Activated T-helper 2 cell treated with anti-CD3 and anti-CD28 coated beads, Interferon-gamma antibody, Interleukin-2, Interleukin-4, amounts not matched to agents 10 μg/mL and 5 μg/mL and 100 μg/mL, durations not matched to agents 14 hours and 24 hours and 36 hours (primary cell): ENCODE measurements around the gene PPP5C. TPM values are rescaled to one million over a fixed set of nuclear protein-coding genes. Genes with fewer than 3 reads are reported as not detected.
"Not testable (repeated sequence)": the region's sequence is repeated elsewhere in the genome, so short reads cannot be mapped to it uniquely, and the experiment has no call there.

Experiments
- DNase-seq: peaks from one replicate; pipeline ENCODE4 v3.0.0; 2021; ENCODE audit warnings: low spot score
- H3K27ac Mint-ChIP-seq: one replicate; pipeline ENCODE4 v1.8.0; 2021; ENCODE audit warnings: mixed read lengths
- H3K27me3 Mint-ChIP-seq: one replicate; pipeline ENCODE4 v1.8.0; 2021; ENCODE audit warnings: low read depth, mixed read lengths
- H3K36me3 Mint-ChIP-seq: one replicate; pipeline ENCODE4 v1.8.0; 2021; ENCODE audit warnings: low read depth, mixed read lengths
- H3K4me1 Mint-ChIP-seq: one replicate; pipeline ENCODE4 v1.8.0; 2021; ENCODE audit warnings: low read depth, mixed read lengths
- H3K4me3 Mint-ChIP-seq: one replicate; pipeline ENCODE4 v1.8.0; 2021; ENCODE audit warnings: low read depth, mild to moderate bottlenecking, moderate library complexity, mixed read lengths
- H3K9me3 Mint-ChIP-seq: one replicate; pipeline ENCODE4 v1.8.0; 2021; ENCODE audit warnings: mixed read lengths
- intact Hi-C: fragments of 100-400 bp; cut with micrococcal nuclease; formaldehyde crosslinking; loops from one replicate; pipeline ENCODE4 v1.15.1; 2023
- total RNA-seq: library from RNA; stranded (reverse); gene quantifications from 2 replicates; pipeline ENCODE4 v1.2.3, GENCODE V29; 2022

Gene PPP5C
- total RNA-seq, 1 donor from 2014 or later: 136 TPM

DNA sequence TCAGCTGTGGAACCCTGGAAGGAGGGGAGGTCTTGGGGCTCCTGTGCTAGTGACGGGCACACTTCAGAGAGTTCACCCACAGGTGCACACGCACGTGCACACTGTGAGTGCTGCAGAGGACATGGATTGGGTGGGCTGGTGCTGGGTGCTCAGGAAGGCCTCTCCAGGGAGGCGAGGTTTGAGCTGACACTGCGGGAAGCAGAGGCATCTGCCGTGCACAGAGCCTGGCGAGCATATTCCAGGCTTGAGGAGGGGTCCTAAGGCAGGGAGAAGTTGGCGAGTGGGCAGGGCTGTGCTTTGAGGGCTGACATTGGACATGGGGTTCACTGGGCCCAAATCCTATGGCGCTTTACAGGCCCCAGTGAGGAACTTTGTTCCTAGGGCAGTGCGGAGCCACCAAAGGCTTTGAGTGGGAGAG is 40.8 kb downstream of the PPP5C start:
- DNase-seq: no peak
- no peaks in the 10 kb centered on the region for H3K27me3 Mint-ChIP-seq
- H3K9me3 Mint-ChIP-seq: peaks cover 5% of the 10 kb centered on the region
- no peak overlapping the region for H3K4me3 Mint-ChIP-seq
- H3K36me3 Mint-ChIP-seq: peaks cover 76% of the 10 kb centered on the region
- no peaks in the 10 kb centered on the region for H3K4me1 Mint-ChIP-seq
- no peak overlapping the region for H3K27ac Mint-ChIP-seq
- intact Hi-C loops: no loop called here

DNA sequence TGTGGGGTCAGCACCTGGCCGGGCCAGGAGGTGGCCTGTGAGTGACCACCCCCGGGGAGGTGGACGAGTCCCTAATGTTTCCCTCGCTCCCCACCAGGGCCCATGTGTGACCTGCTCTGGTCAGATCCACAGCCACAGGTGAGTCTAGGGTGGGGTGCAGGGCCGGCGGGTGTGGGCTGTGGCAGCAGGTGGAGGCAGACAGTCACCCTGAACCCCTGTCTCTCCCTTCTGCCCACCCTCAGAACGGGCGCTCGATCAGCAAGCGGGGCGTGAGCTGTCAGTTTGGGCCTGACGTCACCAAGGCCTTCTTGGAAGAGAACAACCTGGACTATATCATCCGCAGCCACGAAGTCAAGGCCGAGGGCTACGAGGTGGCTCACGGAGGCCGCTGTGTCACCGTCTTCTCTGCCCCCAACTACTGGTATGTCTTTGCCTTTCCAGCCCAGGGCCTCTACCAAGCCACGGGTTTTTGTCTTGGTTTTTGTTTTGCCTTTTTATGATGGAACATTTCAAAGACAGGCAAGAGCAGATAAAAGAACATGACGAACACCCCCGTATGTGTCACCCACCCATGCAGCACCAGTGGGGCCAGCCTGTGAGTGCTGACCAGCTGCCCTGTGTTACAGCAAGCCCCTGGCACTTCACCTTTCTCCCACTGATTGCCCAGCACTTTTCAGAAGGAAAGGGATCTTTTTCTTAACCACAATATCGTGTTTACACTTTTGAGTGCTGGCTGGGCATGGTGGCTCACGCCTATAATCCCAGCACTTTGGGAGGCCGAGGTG is 41.6 kb downstream of the PPP5C start:
- Mint-ChIP-seq H3K27ac (no peak overlapping the region), H3K4me1 (no peaks in the 10 kb centered on the region), H3K27me3 (no peaks in the 10 kb centered on the region), H3K4me3 (no peak overlapping the region), H3K36me3 (peaks cover 73% of the 10 kb centered on the region), H3K9me3 (peaks cover 5% of the 10 kb centered on the region)
- DNase-seq: no peak
- intact Hi-C loops: no loop called here

DNA sequence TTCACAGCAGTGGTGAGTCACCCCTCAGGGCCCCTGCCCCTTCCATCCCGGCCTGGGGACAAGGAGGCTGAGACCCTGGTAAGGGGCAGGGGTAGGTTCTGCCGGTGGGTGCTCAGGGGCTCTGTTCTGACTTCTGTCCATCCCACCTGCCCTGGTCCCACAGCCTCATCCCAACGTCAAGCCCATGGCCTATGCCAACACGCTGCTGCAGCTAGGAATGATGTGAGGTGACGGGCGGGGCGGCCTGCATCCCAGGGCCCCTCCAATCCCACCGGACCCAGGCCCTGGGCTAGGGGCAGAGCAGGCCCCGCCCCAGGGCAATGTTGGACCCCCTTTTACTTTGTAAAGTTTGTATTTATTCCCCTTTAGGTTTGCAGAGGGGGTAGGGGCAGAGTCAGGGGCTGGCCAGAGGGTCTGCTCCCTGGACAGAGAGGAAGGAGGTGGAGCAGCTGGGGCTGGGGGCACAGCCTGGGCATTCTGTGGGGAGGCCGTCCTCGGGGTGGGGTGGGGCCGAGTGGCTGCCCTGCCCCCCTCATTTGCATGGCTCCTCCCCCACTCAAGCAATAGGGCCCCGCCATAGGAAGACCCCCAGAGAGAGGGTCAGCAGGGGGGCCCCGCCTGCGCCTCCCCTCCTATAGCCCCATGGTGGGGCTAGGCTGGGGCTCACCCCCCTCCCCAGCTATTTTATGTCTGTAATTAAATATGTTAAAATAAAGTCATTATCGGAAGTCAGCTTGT is 43.4 kb downstream of the PPP5C start:
- H3K4me1 Mint-ChIP-seq: peaks cover 4% of the 10 kb centered on the region
- peaks cover 58% of the 10 kb centered on the region for H3K36me3 Mint-ChIP-seq
- no peaks in the 10 kb centered on the region for H3K27me3 Mint-ChIP-seq
- H3K27ac Mint-ChIP-seq: no peak overlapping the region
- peaks cover 5% of the 10 kb centered on the region for H3K9me3 Mint-ChIP-seq
- intact Hi-C loops: loop anchor here (10.0 kb wide), 1 partner anchor 105 kb away; no protein-coding TSS in a partner anchor
- no peak overlapping the region for H3K4me3 Mint-ChIP-seq
- no peak for DNase-seq

DNA sequence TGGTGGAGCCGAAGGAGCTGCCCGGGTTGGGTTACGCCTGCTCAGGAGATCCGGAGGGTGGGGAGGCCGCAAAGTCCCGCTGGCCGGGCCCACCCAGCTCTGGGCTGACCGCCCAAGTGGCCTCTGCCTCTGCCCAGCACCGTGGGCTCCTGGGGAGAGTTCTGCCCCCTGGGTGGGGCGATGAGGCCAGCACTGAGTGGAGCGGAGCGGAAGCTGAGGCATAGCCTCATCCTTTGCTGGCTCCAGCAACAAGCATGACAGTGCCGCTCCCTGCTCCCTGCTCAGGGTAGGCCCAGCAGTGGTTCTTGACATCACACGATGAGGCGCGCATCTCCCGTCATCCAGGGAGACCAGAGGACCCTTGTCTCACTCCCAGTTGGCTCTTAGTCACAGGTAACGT is 44.0 kb downstream of the PPP5C start:
- no peak for DNase-seq
- Mint-ChIP-seq H3K4me3 (no peak overlapping the region), H3K9me3 (peaks cover 5% of the 10 kb centered on the region), H3K36me3 (peaks cover 55% of the 10 kb centered on the region), H3K27ac (no peak overlapping the region), H3K4me1 (peaks cover 4% of the 10 kb centered on the region), H3K27me3 (no peaks in the 10 kb centered on the region)
- intact Hi-C loops: loop anchor here (10.0 kb wide), 1 partner anchor 106 kb away; no protein-coding TSS in a partner anchor

DNA sequence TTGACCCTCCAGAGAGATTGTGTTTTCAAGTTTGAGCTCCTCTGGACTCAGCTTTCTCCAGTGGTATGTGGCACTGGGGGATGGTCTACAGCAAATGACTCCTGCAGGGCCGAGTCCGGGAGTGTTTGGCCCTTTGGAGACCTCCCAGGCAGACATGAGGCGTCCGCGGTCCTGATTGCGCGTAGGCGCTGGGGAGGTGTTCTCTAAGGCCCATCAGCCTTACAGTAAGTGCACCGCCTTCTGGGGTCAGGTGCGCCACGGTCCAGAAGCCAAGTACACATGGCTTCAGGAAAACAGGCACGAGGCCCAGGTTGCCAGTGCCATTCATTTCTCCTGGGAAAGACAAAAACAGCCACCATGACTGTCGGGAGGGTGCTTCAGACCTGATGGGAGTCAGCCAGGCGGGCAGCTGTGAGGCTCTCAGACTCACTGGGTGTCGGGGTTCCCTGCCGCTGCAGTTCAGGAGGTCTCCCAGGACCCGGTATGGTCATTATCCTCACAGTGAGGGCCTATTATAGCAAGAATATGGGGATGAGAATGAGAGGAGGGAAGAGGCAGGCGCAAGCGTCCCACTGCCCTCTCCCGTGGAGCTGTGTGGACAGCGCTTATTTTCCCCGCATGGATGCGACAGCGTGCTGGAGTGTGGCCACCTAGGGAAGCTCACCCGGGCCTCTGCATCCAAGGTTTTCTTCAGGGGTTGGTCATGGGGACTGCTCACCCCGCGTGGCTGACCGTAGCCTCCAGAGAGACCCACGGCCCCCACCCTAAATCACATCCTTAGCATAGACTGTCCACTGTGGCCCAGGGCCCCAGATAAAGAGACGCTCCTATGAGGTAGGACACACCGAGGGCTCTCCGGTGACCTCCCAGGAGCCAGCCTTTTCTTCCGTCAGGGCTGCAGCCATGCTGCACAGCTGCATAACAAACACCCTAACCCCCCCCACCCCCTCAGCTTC is 44.7 kb downstream of the PPP5C start:
- intact Hi-C loops: loop anchor here (10.0 kb wide), 1 partner anchor 107 kb away; no protein-coding TSS in a partner anchor
- peaks cover 5% of the 10 kb centered on the region for H3K9me3 Mint-ChIP-seq
- H3K4me3 Mint-ChIP-seq: no peak overlapping the region
- H3K27me3 Mint-ChIP-seq: no peaks in the 10 kb centered on the region
- H3K27ac Mint-ChIP-seq: no peak overlapping the region
- DNase-seq: no peak
- peaks cover 51% of the 10 kb centered on the region for H3K36me3 Mint-ChIP-seq
- H3K4me1 Mint-ChIP-seq: peaks cover 4% of the 10 kb centered on the region

DNA sequence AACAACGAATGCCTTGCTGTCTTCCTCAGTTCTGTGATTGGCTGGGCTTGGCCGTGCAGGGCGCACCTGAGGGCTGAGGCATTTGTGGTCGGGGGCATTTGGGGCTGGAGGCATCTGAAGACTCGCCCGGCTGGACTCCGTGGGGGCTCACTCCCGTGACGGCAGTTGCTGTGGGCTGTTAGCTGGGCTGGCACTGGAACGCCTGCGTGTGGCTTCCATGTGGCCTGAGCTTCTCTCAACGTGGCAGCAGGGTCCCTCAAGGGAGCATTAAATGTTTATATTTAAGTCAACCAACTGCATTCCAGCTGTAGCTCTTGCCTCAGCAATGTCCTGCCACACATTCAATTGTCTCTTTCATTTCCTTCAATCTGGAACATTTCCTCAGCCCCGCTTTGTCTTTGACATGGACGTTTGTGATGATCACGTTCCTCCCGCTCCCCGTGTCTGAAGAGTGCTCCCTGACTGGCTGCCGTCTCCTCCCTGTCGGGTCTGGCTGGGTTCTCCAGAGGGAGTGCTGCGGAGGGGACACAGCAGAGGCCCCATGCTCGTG is 45.4 kb downstream of the PPP5C start:
- H3K4me1 Mint-ChIP-seq: peaks cover 4% of the 10 kb centered on the region
- intact Hi-C loops: loop anchor here (10.0 kb wide), 1 partner anchor 108 kb away; no protein-coding TSS in a partner anchor
- no peaks in the 10 kb centered on the region for H3K27me3 Mint-ChIP-seq
- no peak overlapping the region for H3K27ac Mint-ChIP-seq
- H3K36me3 Mint-ChIP-seq: peaks cover 43% of the 10 kb centered on the region
- H3K9me3 Mint-ChIP-seq: peaks cover 5% of the 10 kb centered on the region
- H3K4me3 Mint-ChIP-seq: no peak overlapping the region
- DNase-seq: no peak

DNA sequence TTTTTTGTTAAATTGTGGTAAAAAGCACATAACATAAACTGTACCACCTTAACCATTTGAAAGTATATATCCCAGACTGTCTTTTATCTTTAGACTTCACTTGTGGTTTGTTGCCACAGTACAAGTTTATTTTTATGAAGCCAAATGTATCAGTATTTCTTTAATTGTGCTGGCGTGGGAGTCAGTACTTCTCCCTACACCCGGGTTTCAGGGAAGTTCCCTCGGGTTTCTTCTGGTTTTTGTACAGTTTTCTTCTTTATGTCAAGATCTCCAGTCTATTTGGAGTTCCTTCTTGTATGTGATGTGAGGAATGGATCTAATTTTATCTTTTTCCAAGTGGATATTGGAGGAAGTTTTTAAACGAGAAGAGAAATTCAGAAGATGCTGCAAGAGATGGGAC is 46.0 kb downstream of the PPP5C start:
- DNase-seq: no peak
- intact Hi-C loops: loop anchor here (10.0 kb wide), 1 partner anchor 108 kb away; no protein-coding TSS in a partner anchor
- Mint-ChIP-seq H3K27ac (no peak overlapping the region), H3K36me3 (peaks cover 38% of the 10 kb centered on the region), H3K9me3 (peaks cover 5% of the 10 kb centered on the region), H3K4me1 (peaks cover 4% of the 10 kb centered on the region), H3K4me3 (no peak overlapping the region), H3K27me3 (no peaks in the 10 kb centered on the region)

DNA sequence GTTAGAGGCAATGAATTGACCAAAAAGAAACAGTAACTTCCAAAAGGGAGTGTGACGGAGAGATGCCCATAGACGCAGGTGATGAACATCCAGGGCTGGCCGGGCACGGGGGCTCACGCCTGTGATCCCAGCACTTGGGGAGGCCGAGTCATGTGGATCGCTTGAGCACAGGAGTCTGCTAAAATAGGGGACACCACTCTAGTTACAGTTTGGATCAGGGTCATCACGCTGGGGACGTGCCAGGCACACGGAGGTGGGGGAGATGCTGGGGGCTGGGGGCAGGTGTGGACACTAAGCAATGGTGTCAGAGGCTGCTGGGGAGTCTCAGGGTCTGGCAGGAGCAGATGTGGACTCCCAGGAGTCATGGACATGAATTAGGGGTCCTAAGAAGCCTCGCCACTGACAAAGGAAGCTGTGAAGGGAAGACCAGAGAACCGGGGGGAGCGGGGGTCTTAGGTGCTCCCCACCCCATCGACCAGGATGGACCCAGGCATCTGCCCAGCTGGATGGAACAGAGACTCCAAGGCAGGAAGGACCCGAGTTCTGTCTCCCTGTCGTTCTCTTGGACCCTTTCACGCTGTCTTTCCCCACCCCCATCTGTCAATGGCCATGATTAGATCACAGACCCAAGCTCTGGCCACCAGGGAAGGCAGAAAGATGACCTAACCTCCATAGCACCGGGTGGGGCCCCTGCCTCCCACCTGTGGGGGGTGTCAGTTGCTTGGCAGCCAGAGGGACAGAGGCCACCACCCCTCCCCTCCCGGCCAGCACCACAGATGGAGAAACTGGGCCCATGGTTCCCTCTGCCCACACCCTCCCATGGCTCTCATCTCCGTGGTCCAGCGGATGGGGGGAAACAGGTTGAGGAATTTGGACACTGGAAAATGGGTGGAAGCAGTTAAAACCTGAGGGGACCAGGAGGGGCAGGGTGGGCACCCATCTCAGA is 46.8 kb downstream of the PPP5C start:
- H3K36me3 Mint-ChIP-seq: peaks cover 30% of the 10 kb centered on the region
- no peak overlapping the region for H3K27ac Mint-ChIP-seq
- no peak for DNase-seq
- peaks cover 4% of the 10 kb centered on the region for H3K4me1 Mint-ChIP-seq
- no peaks in the 10 kb centered on the region for H3K27me3 Mint-ChIP-seq
- peaks cover 5% of the 10 kb centered on the region for H3K9me3 Mint-ChIP-seq
- no peak overlapping the region for H3K4me3 Mint-ChIP-seq
- intact Hi-C loops: loop anchor here (2.0 to 10.0 kb wide), 3 partner anchors 93 to 119 kb away; no protein-coding TSS in a partner anchor

DNA sequence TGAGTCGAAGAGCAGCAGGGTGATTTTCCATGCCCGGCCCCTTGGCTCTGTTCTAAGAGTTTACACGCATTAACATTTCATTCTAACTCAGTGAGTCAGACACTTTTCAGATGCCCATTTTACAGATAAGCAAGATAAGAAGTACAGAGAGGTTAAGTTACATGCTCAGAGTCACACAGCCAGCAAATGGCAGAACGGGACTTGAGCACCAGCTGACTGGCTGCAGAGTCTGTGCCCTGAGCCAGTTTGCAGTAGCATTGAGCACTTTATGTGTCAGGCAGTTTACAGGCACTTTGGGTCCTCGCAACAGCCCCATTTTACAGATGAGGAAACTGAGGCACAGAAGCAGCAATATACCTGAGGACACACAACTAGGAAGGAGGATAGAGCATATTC is 47.5 kb downstream of the PPP5C start:
- intact Hi-C loops: loop anchor here (2.0 to 10.0 kb wide), 3 partner anchors 92 to 118 kb away; no protein-coding TSS in a partner anchor
- Mint-ChIP-seq H3K27ac (no peak overlapping the region), H3K27me3 (peaks cover 2% of the 10 kb centered on the region), H3K4me1 (peaks cover 4% of the 10 kb centered on the region), H3K36me3 (peaks cover 24% of the 10 kb centered on the region), H3K4me3 (no peak overlapping the region), H3K9me3 (peaks cover 2% of the 10 kb centered on the region)
- DNase-seq: no peak

DNA sequence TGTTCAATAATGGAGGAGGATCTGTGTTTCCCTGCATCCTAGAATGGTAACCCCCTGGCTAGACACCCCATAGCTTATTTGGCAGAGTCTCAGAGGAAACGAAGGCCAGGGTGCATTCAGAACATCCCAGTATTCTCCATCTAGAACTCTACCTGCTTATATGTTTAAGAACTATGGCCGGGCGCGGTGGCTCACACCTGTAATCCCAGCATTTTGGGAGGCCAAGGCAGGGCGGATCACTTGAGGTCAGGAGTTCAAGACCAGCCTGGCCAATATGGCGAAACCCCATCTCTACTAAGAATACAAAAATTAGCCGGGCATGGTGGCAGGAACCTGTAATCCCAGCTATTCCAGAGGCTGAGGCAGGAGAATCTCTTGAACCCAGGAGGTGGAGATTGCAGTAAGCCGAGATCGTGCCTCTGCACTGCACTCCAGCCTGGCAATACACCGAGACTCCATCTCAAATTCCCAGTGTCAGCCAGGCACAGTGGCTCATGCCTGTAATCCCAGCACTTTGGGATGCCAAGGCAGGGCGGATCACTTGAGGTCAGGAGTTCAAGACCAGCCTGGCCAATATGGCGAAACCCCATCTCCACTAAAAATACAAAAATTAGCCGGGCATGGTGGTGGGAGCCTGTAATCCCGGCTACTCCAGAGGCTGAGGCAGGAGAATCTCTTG is 51.1 kb downstream of the PPP5C start:
- not testable (repeated sequence) for DNase-seq, H3K9me3 Mint-ChIP-seq, H3K27ac Mint-ChIP-seq, H3K36me3 Mint-ChIP-seq, H3K4me3 Mint-ChIP-seq, H3K4me1 Mint-ChIP-seq
- peaks cover 10% of the 10 kb centered on the region for H3K27me3 Mint-ChIP-seq
- intact Hi-C loops: loop anchor here (10.0 kb wide), 1 partner anchor 113 kb away; no protein-coding TSS in a partner anchor

DNA sequence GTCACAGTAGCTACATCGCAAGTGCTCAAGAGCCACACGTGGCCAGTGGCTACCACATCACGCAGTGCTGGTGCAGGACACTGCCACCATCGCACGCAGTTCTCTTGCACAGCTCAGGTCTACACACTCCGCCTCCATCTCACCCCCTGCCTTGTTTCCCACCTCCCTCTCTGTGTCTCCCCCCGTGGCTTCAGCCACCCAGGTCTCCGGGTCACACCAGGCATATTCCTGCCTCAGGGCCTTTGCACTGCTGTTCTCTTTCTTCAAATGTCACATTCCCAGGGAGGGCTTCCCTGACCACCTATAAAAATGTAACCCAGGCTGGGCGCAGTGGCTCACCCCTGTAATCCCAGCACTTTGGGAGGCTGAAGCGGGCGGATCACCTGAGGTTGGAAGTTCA is 55.8 kb downstream of the PPP5C start:
- intact Hi-C loops: loop anchor here (1.0 to 2.0 kb wide), 2 partner anchors 85 to 110 kb away; no protein-coding TSS in a partner anchor
- no peak overlapping the region for H3K27ac Mint-ChIP-seq
- H3K9me3 Mint-ChIP-seq: no peaks in the 10 kb centered on the region
- no peak for DNase-seq
- H3K36me3 Mint-ChIP-seq: no peaks in the 10 kb centered on the region
- H3K4me1 Mint-ChIP-seq: peaks cover 7% of the 10 kb centered on the region
- peaks cover 51% of the 10 kb centered on the region for H3K27me3 Mint-ChIP-seq
- H3K4me3 Mint-ChIP-seq: no peak overlapping the region
